HG03378 (cell line): ENCODE measurements around the gene KLHL33.
A peak's percentile ranks its signal among the peaks of the same experiment; 100 is the strongest.
"Not testable (repeated sequence)": the region's sequence is repeated elsewhere in the genome, so short reads cannot be mapped to it uniquely, and the experiment has no call there.

Experiments used
- ATAC-seq: cut with Tn5 transposase; IDR thresholded peaks from one replicate; pipeline ENCODE4 v1.9.1; 2021; ENCODE audit warnings: mild to moderate bottlenecking, moderate library complexity; ENCODE audit not compliant: unreplicated experiment

KLHL33 gene

GRCh38 chr14:20452831-20453230 lies 16.9 kb upstream of the KLHL33 start:
- not testable (repeated sequence) for ATAC-seq

- no peak for ATAC-seq
These were observed 10.9 kb upstream of the KLHL33 start for GRCh38 chr14:20446889-20447288.

- ATAC-seq, result not testable (repeated sequence)
These were observed 7.7 kb upstream of the KLHL33 start for GRCh38 chr14:20443650-20444049.

- no peak for ATAC-seq
These were observed 5.5 kb upstream of the KLHL33 start for GRCh38 chr14:20441461-20441860.

GRCh38 chr14:20440882-20441281 lies 4.9 kb upstream of the KLHL33 start:
- ATAC-seq, result peak; percentile 72

- no peak for ATAC-seq
These were observed 4.5 kb upstream of the KLHL33 start for GRCh38 chr14:20440465-20440864.

- ATAC-seq, result no peak
These were observed 2.7 kb upstream of the KLHL33 start for GRCh38 chr14:20438664-20439063.

- ATAC-seq, result no peak
These were observed 393 bp upstream of the KLHL33 start for GRCh38 chr14:20436363-20436755.

- no peak for ATAC-seq
These were observed 1.0 kb downstream of the KLHL33 start for GRCh38 chr14:20434701-20435581.

GRCh38 chr14:20429801-20430669 lies 5.9 kb downstream of the KLHL33 start:
- no peak for ATAC-seq

GRCh38 chr14:20428802-20429201 lies 7.2 kb downstream of the KLHL33 start:
- ATAC-seq, result no peak

GRCh38 chr14:20428010-20428365 lies 8.0 kb downstream of the KLHL33 start:
- peak; percentile 30 for ATAC-seq

- peak; percentile 78 for ATAC-seq
These were observed 8.5 kb downstream of the KLHL33 start for GRCh38 chr14:20427231-20428009.

GRCh38 chr14:20424851-20425250 lies 11.1 kb downstream of the KLHL33 start:
- ATAC-seq, result no peak

- ATAC-seq, result no peak
These were observed 13.1 kb downstream of the KLHL33 start for GRCh38 chr14:20422886-20423285.

GRCh38 chr14:20421267-20421666 lies 14.7 kb downstream of the KLHL33 start:
- ATAC-seq, result no peak

- ATAC-seq, result no peak
These were observed 16.5 kb downstream of the KLHL33 start for GRCh38 chr14:20419419-20419818.

GRCh38 chr14:20418501-20418909 lies 17.5 kb downstream of the KLHL33 start:
- no peak for ATAC-seq

- ATAC-seq, result no peak
These were observed 18.4 kb downstream of the KLHL33 start for GRCh38 chr14:20417250-20418186.

- ATAC-seq, result no peak
These were observed 19.7 kb downstream of the KLHL33 start for GRCh38 chr14:20416223-20416622.
